CD4-positive, alpha-beta T cell treated with Interleukin-21 for 1 hour (primary cell): ENCODE measurements around the gene TEKT3.

Source experiments
- DNase-seq: peaks from one replicate; pipeline ENCODE4 v3.0.0-alpha.2; 2020

The TEKT3 gene

GRCh38 chr17:15348021-15348420 lies 6.6 kb upstream of the TEKT3 start:
- DNase-seq = no peak

GRCh38 chr17:15346066-15346595 lies 4.7 kb upstream of the TEKT3 start:
- DNase-seq = no peak

- DNase-seq = no peak
Observed at GRCh38 chr17:15343749-15344148, 2.4 kb upstream of the TEKT3 start.

GRCh38 chr17:15342460-15342859 lies 1.1 kb upstream of the TEKT3 start:
- no peak for DNase-seq

GRCh38 chr17:15341966-15342365 lies 569 bp upstream of the TEKT3 start:
- no peak for DNase-seq

- DNase-seq = no peak
Observed at GRCh38 chr17:15340966-15341365, 431 bp downstream of the TEKT3 start.

GRCh38 chr17:15335446-15335845 lies 6.0 kb downstream of the TEKT3 start:
- no peak for DNase-seq

GRCh38 chr17:15334266-15334665 lies 7.1 kb downstream of the TEKT3 start:
- no peak for DNase-seq

GRCh38 chr17:15332338-15332737 lies 9.1 kb downstream of the TEKT3 start:
- no peak for DNase-seq

GRCh38 chr17:15323131-15323530 lies 18.3 kb downstream of the TEKT3 start:
- DNase-seq = no peak

- no peak for DNase-seq
Observed at GRCh38 chr17:15321556-15322251, 19.7 kb downstream of the TEKT3 start.

- DNase-seq = no peak
Observed at GRCh38 chr17:15319452-15320010, 21.9 kb downstream of the TEKT3 start.

- no peak for DNase-seq
Observed at GRCh38 chr17:15311996-15312395, 29.4 kb downstream of the TEKT3 start.

GRCh38 chr17:15309793-15310192 lies 31.6 kb downstream of the TEKT3 start:
- no peak for DNase-seq

- DNase-seq = no peak
Observed at GRCh38 chr17:15309236-15309635, 32.2 kb downstream of the TEKT3 start.

- no peak for DNase-seq
Observed at GRCh38 chr17:15308758-15309157, 32.6 kb downstream of the TEKT3 start.

GRCh38 chr17:15307710-15308111 lies 33.7 kb downstream of the TEKT3 start:
- no peak for DNase-seq

- no peak for DNase-seq
Observed at GRCh38 chr17:15303851-15304250, 37.5 kb downstream of the TEKT3 start.

GRCh38 chr17:15303268-15303667 lies 38.1 kb downstream of the TEKT3 start:
- DNase-seq = no peak

- DNase-seq = no peak
Observed at GRCh38 chr17:15301845-15302244, 39.6 kb downstream of the TEKT3 start.

- no peak for DNase-seq
Observed at GRCh38 chr17:15298176-15298575, 43.2 kb downstream of the TEKT3 start.

- DNase-seq = no peak
Observed at GRCh38 chr17:15293558-15293957, 47.8 kb downstream of the TEKT3 start.

- DNase-seq = no peak
Observed at GRCh38 chr17:15291674-15292361, 49.6 kb downstream of the TEKT3 start.

GRCh38 chr17:15290605-15291004 lies 50.8 kb downstream of the TEKT3 start:
- no peak for DNase-seq
